OCI-LY7 (cell line): ENCODE measurements around the gene HSCB. TPM values are rescaled to one million over a fixed set of nuclear protein-coding genes. Genes with fewer than 3 reads are reported as not detected.
A peak's percentile ranks its signal among the peaks of the same experiment; 100 is the strongest.

ENCODE experiments used
- BruUV-seq: library from RNA; stranded (reverse); fragments of 400-500 nt; replicated peaks from 2 replicates; lab custom pipeline; 2021; lab: Mats Ljungman, UMichigan
- CTCF ChIA-PET: fragments of 300-600 bp; sonication (Branson Sonifier 250); formaldehyde crosslinking; loops from one replicate; lab custom pipeline; 2022; ENCODE audit warnings: antibody characterized with exemption; ENCODE audit not compliant: unreplicated experiment; lab: Charles Lee
- POLR2A ChIA-PET: fragments of 300-600 bp; sonication (Branson Sonifier 250); formaldehyde crosslinking; loops from one replicate; lab custom pipeline; 2022; ENCODE audit warnings: antibody characterized with exemption; lab: Charles Lee
- DNase-seq: peaks from one replicate; pipeline ENCODE4 v3.0.0-alpha.2; 2015; ENCODE audit warnings: low spot score
- H2AFZ ChIP-seq: fragments of 200-600 bp; sonication (generic), shearing (Covaris generic); 2 replicates; pipeline ENCODE4 v1.6.1; 2014; ENCODE audit warnings: mild to moderate bottlenecking, antibody characterized with exemption, low read length, moderate library complexity
- H3K27ac ChIP-seq: fragments of 200-600 bp; sonication (generic); 2 replicates; pipeline ENCODE4 v1.5.1; 2014; ENCODE audit warnings: mixed run types, low read depth, mild to moderate bottlenecking, moderate library complexity, low read length, inconsistent platforms; ENCODE audit not compliant: poor library complexity, severe bottlenecking
- H3K36me3 ChIP-seq: fragments of 200-600 bp; sonication (generic); 2 replicates; pipeline ENCODE4 v1.6.1; 2014; ENCODE audit warnings: mild to moderate bottlenecking, antibody characterized with exemption, low read length, moderate library complexity, mixed read lengths; ENCODE audit not compliant: insufficient read depth
- H3K4me1 ChIP-seq: fragments of 200-600 bp; sonication (generic); 2 replicates; pipeline ENCODE4 v1.5.1; 2014; ENCODE audit warnings: mild to moderate bottlenecking, low read length; ENCODE audit not compliant: insufficient read depth, poor library complexity, severe bottlenecking
- H3K4me2 ChIP-seq: fragments of 200-600 bp; sonication (generic); 2 replicates; pipeline ENCODE4 v1.6.1; 2014; ENCODE audit warnings: mild to moderate bottlenecking, low read length
- H3K4me3 ChIP-seq: fragments of 200-600 bp; sonication (generic); 2 replicates; pipeline ENCODE4 v1.5.1; 2014; ENCODE audit warnings: mild to moderate bottlenecking, low read depth, low read length; ENCODE audit not compliant: poor library complexity, severe bottlenecking
- H3K79me2 ChIP-seq: fragments of 200-600 bp; sonication (generic); 2 replicates; pipeline ENCODE4 v1.6.1; 2016; ENCODE audit warnings: low read depth, mild to moderate bottlenecking, low read length, moderate library complexity, mixed read lengths; ENCODE audit not compliant: insufficient read depth
- H3K9me2 ChIP-seq: fragments of 200-600 bp; sonication (generic); 2 replicates; pipeline ENCODE4 v1.6.1; 2016; ENCODE audit warnings: mild to moderate bottlenecking, low read length, mixed read lengths; ENCODE audit not compliant: insufficient read depth
- H3K9me3 ChIP-seq: fragments of 200-600 bp; sonication (generic); 2 replicates; pipeline ENCODE4 v1.6.1; 2014; ENCODE audit warnings: mild to moderate bottlenecking, mixed run types, low read length, mixed read lengths
- H4K20me1 ChIP-seq: fragments of 200-600 bp; sonication (generic); 2 replicates; pipeline ENCODE4 v1.6.1; 2014; ENCODE audit warnings: mild to moderate bottlenecking, antibody characterized with exemption, low read length, moderate library complexity, mixed read lengths; ENCODE audit not compliant: insufficient read depth
- EZH2phosphoT487 ChIP-seq: fragments of 200-600 bp; sonication (generic); IDR thresholded peaks from 2 replicates; pipeline ENCODE4 v1.6.1; 2018; ENCODE audit warnings: low read depth, borderline replicate concordance, mild to moderate bottlenecking, mixed run types, antibody characterized with exemption, low read length, moderate library complexity, mixed read lengths
- intact Hi-C: fragments of 100-400 bp; cut with micrococcal nuclease; formaldehyde crosslinking; loops from one replicate; pipeline ENCODE4 v1.10.0; 2022; ENCODE audit not compliant: unreplicated experiment
- total RNA-seq, 2 experiments: library from RNA; depleted of rRNA in 1 of 2; stranded (reverse); fragments of >200 nt in 1 of 2; shearing (Covaris generic) in 1 of 2; gene quantifications; 2 replicates each; pipeline ENCODE4 v1.2.3, GENCODE V29; 2014 to 2022
- TF ChIP-seq, protein P1 (sequence below): fragments of 200-600 bp; sonication (generic); conservative IDR thresholded peaks from 2 replicates; pipeline ENCODE4 v1.5.1; 2014; ENCODE audit warnings: mild to moderate bottlenecking, antibody characterized with exemption, low read length, moderate library complexity, mixed read lengths

Gene HSCB
- total RNA-seq, 2 experiments from 2014 or later, result 17.2 to 23.4 TPM

DNA sequence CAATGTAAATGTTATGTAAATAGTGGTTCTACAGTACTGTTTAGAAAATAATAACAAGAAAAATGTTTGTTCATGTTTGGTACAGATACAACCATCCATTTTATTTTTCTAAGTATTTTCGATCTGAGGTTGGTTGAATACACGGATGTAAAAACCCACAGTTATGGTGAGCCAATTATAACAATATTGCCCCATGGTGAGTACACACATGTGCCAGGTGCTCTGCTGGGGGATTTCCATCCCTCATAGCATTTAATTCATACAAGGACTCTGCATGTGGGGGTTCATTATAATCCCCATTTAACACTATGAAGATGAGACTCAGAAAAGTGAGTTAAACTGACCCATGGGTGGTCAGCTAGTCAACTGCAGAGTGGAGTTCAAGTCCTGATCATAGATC is 38.9 kb upstream of the HSCB start:
- Histone ChIP-seq H3K4me3 (no peak overlapping the region), H3K4me1 (peaks cover 12% of the 10 kb centered on the region), H4K20me1 (no peaks in the 10 kb centered on the region), H3K9me3 (no peaks in the 10 kb centered on the region), H3K27ac (no peak overlapping the region), H3K36me3 (peaks cover 58% of the 10 kb centered on the region), H3K9me2 (no peaks in the 10 kb centered on the region), H2AFZ (no peak overlapping the region), H3K79me2 (no peaks in the 10 kb centered on the region), H3K4me2 (no peak overlapping the region)
- ChIA-PET POLR2A (no interaction called here), CTCF (no interaction called here)
- no peak for TF ChIP-seq EZH2phosphoT487
- TF ChIP-seq, protein P1, sequence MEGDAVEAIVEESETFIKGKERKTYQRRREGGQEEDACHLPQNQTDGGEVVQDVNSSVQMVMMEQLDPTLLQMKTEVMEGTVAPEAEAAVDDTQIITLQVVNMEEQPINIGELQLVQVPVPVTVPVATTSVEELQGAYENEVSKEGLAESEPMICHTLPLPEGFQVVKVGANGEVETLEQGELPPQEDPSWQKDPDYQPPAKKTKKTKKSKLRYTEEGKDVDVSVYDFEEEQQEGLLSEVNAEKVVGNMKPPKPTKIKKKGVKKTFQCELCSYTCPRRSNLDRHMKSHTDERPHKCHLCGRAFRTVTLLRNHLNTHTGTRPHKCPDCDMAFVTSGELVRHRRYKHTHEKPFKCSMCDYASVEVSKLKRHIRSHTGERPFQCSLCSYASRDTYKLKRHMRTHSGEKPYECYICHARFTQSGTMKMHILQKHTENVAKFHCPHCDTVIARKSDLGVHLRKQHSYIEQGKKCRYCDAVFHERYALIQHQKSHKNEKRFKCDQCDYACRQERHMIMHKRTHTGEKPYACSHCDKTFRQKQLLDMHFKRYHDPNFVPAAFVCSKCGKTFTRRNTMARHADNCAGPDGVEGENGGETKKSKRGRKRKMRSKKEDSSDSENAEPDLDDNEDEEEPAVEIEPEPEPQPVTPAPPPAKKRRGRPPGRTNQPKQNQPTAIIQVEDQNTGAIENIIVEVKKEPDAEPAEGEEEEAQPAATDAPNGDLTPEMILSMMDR, result no peak
- no TSS peak for BruUV-seq
- no peak for DNase-seq
- intact Hi-C loops, result loop anchor here (5.0 kb wide), 1 partner anchor 751 kb away; no protein-coding TSS in a partner anchor

DNA sequence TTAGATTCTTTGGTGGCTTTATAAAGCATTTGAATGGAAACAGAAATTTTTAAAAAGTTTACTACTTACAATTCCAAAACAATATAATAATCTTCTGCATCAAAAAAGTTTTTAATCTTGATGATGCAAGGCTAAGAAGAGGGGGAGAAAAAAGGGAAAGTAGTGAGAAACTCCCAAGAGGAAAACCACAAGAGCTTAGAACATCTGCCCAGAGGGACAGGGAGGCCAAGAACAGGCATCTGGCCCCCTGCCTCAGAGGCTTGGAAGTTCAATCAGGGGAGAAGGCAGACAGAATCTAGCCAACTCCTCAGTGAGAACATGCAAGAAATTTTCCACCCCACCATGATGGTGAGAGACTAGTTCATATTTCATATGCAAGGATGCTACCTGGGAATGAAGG is 38.4 kb upstream of the HSCB start:
- H4K20me1 ChIP-seq, result no peaks in the 10 kb centered on the region
- POLR2A ChIA-PET, result no interaction called here
- H3K27ac ChIP-seq, result no peak overlapping the region
- CTCF ChIA-PET, result no interaction called here
- peaks cover 12% of the 10 kb centered on the region for H3K4me1 ChIP-seq
- peaks cover 57% of the 10 kb centered on the region for H3K36me3 ChIP-seq
- H2AFZ ChIP-seq, result no peak overlapping the region
- no peaks in the 10 kb centered on the region for H3K9me2 ChIP-seq
- no peak overlapping the region for H3K4me2 ChIP-seq
- no peaks in the 10 kb centered on the region for H3K9me3 ChIP-seq
- TF ChIP-seq, protein P1, result no peak
- TF ChIP-seq EZH2phosphoT487, result no peak
- H3K4me3 ChIP-seq, result no peak overlapping the region
- no peak for DNase-seq
- no peaks in the 10 kb centered on the region for H3K79me2 ChIP-seq
- intact Hi-C loops, result loop anchor here (5.0 kb wide), 1 partner anchor 751 kb away; no protein-coding TSS in a partner anchor
- BruUV-seq, result no TSS peak

DNA sequence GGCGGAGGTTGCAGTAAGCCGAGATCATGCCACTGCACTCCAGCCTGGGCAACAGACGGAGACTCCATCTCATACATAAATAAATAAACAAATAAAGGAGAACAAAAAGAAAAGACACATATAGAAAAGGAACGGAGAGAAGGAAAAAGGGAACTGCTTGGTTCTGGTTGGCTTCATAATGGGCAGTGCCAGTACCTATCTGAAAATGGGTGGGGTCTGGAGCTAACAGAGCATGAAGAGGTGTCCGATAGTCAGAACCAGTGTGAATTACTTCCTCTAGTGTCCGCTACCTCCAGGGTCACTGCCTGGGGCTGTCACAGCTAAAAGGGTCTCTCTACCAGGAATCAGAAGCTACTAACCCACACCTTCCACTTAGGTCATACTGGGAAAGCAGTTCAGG is 35.0 kb upstream of the HSCB start:
- ChIA-PET POLR2A (no interaction called here), CTCF (no interaction called here)
- Histone ChIP-seq H4K20me1 (no peaks in the 10 kb centered on the region), H3K36me3 (peaks cover 75% of the 10 kb centered on the region), H3K9me3 (no peaks in the 10 kb centered on the region), H3K9me2 (no peaks in the 10 kb centered on the region), H3K4me2 (peak overlapping the region; percentile 20; the same call in 1 of the 2 replicates), H3K4me3 (no peak overlapping the region), H3K79me2 (no peaks in the 10 kb centered on the region), H3K27ac (no peak overlapping the region), H3K4me1 (peaks cover 12% of the 10 kb centered on the region), H2AFZ (no peak overlapping the region)
- peak; percentile 25 for DNase-seq
- no TSS peak for BruUV-seq
- intact Hi-C loops, result no loop called here
- TF ChIP-seq, protein P1, result no peak
- no peak for TF ChIP-seq EZH2phosphoT487
